Stimulated activated CD8-positive, alpha-beta memory T cell treated with anti-CD3 and anti-CD28 coated beads, Interleukin-12 subunit alpha, Interleukin-12 subunit beta, amount 100 ng/mL, for 24 hours (primary cell): ENCODE measurements around the gene TRIM16.
"Not testable (repeated sequence)": the region's sequence is repeated elsewhere in the genome, so short reads cannot be mapped to it uniquely, and the experiment has no call there.

Experiments
- DNase-seq: peaks from one replicate; pipeline ENCODE4 v3.0.0-alpha.2; 2020; ENCODE audit errors: extremely low read depth

TRIM16 gene

DNA sequence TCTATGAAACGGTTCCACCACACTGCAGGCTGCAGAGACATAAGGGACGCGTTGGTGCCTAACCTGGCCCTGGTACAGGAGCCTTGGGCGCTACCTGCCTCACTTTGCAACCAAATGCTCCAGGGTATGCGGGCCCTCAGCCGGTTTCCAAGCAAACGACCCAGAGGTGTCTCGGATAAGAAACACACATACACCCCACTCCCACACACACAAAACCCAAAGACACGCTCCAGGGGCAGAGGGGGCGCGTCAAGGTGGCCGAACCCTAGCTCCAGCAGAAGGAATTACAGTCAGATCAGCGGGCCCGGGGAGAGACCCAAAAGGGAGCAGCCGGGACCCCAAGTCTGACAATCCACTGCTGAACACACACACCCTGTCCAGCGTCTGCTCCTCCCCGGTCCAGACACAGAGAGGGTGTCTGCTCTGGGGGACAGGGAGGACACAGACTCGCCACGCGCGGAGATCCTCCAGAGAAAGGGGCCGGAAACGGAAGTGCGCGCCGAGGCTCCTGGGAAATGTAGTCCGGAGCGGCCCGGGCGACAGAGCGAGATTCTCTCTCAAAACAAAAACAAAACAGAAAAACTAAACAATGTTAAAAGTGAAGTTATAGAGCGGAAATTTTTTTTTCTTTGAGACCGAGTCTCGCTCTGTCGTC is at the start of gene TRIM16:
TRIM16 (minus strand) TSS at position 488 of the 655 bp plus-strand sequence. CDS start 32,702 bp downstream, outside the sequence.
- DNase-seq: peak; percentile 53

DNA sequence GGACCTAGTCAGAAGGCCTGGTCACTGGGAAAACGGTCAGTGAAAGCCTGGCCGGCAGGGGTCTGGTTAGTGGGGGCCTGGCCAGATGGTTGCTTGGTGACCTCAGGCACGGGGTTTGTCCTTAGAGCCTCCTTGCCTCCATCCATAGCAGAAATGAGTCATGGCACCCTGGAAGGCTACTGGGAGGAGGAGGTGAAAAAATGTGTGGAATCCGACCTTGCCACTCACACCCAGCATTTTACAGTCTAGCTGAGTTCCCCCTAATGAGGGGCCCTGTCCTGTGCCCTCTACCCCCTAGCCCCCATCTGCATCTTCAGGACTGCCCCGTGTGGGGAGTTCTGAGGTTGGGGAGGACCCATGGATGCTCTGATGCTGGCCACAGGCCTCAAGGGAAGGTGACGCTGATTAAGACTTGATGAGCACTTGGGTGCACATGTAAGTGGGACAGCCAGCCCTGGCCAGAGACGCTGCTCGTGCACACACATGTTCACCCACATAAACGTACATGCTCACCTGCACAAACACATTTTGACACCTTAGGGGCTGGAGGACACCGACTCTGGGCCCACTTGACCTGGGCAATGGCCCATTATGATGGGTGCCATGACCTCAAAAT is 49.2 kb upstream of the TRIM16 start:
- DNase-seq: not testable (repeated sequence)

- DNase-seq: not testable (repeated sequence)
Measured at GRCh38 chr17:15731900-15732299, 47.8 kb upstream of the TRIM16 start, which contains the start of gene TBC1D26. Gene TBC1D26 (plus strand): TSS chr17:15732283. CDS start chr17:15735349, 3,066 bp downstream.

DNA sequence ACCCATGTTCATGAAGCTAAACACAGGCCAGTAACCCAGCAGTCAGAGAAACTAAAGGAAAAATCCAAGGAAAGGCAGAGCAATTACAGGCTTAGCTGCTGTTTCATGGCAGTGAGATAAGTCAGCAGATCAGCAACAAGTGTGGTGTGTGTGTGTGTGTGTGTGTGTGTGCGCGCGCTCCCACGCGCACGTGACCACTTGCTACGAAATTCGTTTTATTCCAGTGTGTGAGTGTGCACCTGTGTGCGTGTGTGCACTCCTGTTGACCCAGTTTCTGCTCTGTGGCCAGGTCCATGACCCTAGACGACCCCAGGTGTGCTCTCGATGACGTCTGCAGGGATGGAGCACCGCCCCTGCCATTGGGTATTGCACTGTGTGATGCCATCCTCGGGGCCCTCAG is 46.4 kb upstream of the TRIM16 start:
- not testable (repeated sequence) for DNase-seq

GRCh38 chr17:15716601-15717563 is 32.8 kb upstream of the TRIM16 start:
- DNase-seq: not testable (repeated sequence)

- not testable (repeated sequence) for DNase-seq
Measured at GRCh38 chr17:15708879-15709278, 24.8 kb upstream of the TRIM16 start.

DNA sequence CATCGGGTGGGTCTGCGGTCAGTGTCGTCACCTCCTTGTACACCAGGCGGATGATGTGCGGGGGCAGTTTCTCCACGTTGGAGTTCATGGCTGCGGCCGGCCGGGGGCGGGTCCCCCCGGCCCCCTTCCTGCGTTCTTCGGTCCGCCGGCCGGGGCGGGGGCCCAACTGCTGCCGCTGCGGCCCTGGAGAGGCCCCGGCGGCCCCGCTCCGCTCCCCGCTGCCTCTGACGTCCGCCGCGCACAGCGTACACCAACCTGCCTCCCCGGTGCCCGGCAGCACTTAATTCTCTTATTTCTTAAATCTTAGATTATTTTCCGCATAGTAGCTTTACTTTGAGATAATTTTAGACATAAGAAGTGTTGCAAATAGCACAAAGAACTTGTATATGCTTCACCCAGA is 20.7 kb upstream of the TRIM16 start:
- DNase-seq: not testable (repeated sequence)

- DNase-seq: not testable (repeated sequence)
Measured at GRCh38 chr17:15704239-15704638, 20.1 kb upstream of the TRIM16 start.

DNA sequence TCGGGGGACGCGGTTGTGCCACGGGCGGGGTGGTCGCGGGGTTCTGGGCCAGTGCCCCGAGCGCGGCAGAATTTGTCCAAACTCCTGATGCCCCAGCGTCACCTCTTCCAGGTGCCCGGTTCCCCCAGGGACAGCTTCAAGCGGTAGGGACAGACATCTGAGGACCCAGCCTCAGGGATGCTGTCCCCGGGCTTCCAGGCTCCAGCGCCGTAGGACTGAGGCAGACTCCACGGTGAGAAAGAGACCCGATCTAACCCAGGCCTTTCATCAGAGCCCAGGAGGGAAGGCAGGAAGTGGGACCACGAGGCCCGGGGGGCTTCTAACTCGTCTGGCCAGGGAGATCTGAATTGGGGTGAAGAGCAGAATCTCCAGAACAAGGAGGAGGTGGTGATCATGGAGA is 15.8 kb upstream of the TRIM16 start:
- DNase-seq: not testable (repeated sequence)

GRCh38 chr17:15699413-15699924 is 15.4 kb upstream of the TRIM16 start, which contains the start of gene ZNF286A:
Gene ZNF286A (plus strand): TSS chr17:15699752. CDS start chr17:15700330, 578 bp downstream.
- peak; percentile 92 for DNase-seq

GRCh38 chr17:15698967-15699366 is 14.9 kb upstream of the TRIM16 start:
- DNase-seq: not testable (repeated sequence)

- DNase-seq: not testable (repeated sequence)
Measured at GRCh38 chr17:15687494-15687893, 3.4 kb upstream of the TRIM16 start.

- DNase-seq: not testable (repeated sequence)
Measured at GRCh38 chr17:15683135-15683534, 976 bp downstream of the TRIM16 start.

DNA sequence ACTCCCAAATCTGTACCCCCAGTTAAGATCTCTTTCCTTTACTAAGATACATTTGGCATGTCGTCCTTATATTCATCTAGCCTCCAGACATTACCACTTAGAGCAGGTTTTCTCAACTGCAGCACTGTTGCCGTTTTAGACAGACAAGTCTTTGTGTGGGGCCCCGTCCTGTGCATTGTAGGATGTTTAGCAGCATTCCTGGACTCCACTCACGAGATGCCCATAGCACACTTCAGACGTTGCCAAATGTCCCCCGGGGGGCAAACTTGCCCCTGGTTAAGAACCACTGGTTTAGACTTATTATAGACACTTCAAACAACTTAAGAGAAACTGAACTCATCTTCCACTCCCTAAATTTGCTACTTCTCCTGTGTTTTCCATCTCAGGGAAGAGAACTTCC is 8.1 kb downstream of the TRIM16 start:
- not testable (repeated sequence) for DNase-seq

DNA sequence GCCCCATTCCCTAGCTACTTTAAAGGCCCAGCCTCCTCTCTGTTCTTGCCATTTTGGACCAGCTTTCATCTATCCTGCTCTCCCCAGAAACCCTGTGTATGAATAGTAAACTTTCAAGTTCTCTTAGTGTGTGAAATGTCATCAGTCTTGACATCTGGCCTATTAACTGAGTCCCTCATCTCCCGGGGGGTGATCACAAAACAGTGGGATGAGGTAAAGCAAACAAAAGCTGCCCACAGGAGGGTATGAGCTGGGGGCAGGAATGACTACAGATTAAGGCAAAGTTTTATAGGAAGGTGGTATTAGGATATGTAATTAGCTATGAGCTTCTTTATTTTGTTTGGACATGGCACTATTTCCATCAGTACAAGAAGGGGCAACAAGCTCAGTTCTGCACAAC is 9.5 kb downstream of the TRIM16 start:
- not testable (repeated sequence) for DNase-seq

DNA sequence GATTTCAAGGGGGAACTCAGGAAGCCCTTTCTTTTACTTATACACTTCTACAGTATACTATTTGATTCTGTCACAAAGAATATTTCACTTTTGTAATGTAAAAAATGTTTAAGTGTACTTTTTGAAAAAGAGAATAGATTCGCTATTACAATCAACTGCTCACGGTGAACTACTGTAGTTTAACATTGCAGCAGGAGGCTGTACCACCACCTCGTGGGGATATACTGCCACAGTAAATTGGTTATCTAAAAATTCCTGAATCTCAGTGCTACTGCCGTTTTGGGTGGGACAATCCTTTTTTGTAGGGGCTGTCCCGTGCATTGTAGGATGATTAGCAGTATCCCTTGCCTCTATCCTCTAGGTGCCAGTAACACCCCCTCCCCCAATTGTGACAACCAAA is 14.6 kb downstream of the TRIM16 start:
- not testable (repeated sequence) for DNase-seq

- no peak for DNase-seq
Measured at GRCh38 chr17:15663691-15664090, 20.4 kb downstream of the TRIM16 start.

DNA sequence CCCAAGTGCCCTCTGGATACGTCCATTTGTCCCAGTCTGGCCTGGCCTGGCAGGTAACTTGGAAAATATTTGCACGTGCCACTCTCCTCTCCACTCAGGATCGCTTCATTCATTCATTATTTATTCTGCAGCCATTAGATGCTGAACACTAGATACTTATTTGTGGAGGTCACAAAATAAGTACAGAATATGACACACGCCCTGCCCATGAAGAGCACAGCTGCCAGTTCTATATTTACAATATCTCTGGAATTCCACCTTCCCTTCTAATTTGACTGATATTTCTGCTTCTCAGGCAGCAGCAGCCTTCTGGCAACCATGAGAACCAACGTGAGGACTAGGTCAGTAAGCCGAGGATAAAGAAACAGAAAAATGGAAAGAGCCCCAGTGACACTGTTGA is 20.9 kb downstream of the TRIM16 start:
- DNase-seq: no peak

GRCh38 chr17:15662681-15663080 is 21.4 kb downstream of the TRIM16 start:
- no peak for DNase-seq

- DNase-seq: no peak
Measured at GRCh38 chr17:15660077-15660476, 24.0 kb downstream of the TRIM16 start.

DNA sequence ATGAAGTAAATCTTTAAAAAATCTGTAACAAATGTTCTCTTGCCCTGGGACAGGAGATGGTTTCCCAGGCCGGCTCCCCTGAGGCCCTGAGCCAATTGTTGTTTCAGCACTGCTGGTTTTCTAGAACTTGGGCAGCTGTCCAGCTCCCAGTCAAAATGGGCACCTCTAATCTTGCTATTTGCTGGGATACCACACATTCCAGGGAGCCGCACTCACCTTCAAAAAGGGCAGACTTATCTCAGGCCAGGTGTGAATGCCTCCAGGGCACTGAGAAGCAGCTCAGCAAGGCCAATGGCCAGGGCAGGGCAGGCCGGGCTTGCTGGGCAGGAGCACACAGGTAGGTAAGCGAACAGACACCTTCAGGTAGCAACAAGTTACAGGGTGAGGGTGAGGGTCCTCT is 24.4 kb downstream of the TRIM16 start:
- DNase-seq: no peak

GRCh38 chr17:15659236-15659635 is 24.9 kb downstream of the TRIM16 start:
- DNase-seq: no peak
